HCT116 (cell line): Measurements from ENCODE around the gene IGF2R. TPM values are rescaled to one million over a fixed set of nuclear protein-coding genes. Genes with fewer than 3 reads are reported as not detected.

Experiments used
- ATAC-seq: fragments of 200-7000 bp; cut with Tn5 transposase; 2 replicates; pipeline ENCODE4 v1.9.1; 2020; ENCODE audit warnings: mild to moderate bottlenecking, moderate library complexity
- BruUV-seq: library from RNA; stranded (reverse); fragments of 400-500 nt; replicated peaks from 2 replicates; lab custom pipeline; 2021; lab: Mats Ljungman, UMichigan
- CTCF ChIA-PET: fragments of 300-600 bp; sonication (Branson Sonifier 250); formaldehyde crosslinking; loops from one replicate; lab custom pipeline; 2021; ENCODE audit warnings: antibody characterized with exemption; lab: Charles Lee
- POLR2A ChIA-PET: fragments of 300-600, 350-600 bp; sonication (Branson Sonifier 250); formaldehyde crosslinking; loops from one replicate; lab custom pipeline; 2021; ENCODE audit warnings: antibody characterized with exemption; lab: Charles Lee
- RAD21 ChIA-PET, 2 experiments: fragments of 300-600 bp; sonication (Branson Sonifier 250); formaldehyde crosslinking; loops; one replicate each; lab custom pipeline; 2023; ENCODE audit warnings: low total read pairs in 2 of 2; ENCODE audit not compliant: uncharacterized antibody in 2 of 2, unreplicated experiment in 2 of 2, low non-redundant PET in 1 of 2; lab: Charles Lee
- DNase-seq: peaks from one replicate; pipeline ENCODE4 v3.0.0-alpha.2; 2010; ENCODE audit warnings: low read depth, low spot score
- H2AFZ ChIP-seq: fragments of 200-600 bp; shearing (Covaris generic), sonication (generic); 2 replicates; pipeline ENCODE4 v1.6.1; 2017; ENCODE audit warnings: low read depth, mixed run types, mixed read lengths, antibody characterized with exemption, low read length; ENCODE audit not compliant: poor library complexity, severe bottlenecking
- H3K27ac ChIP-seq: 2 replicates; pipeline ENCODE4 v1.5.1; 2012; ENCODE audit warnings: low read depth, low read length
- H3K27me3 ChIP-seq: fragments of 200-600 bp; sonication (generic); 2 replicates; pipeline ENCODE4 v1.6.1; 2016; ENCODE audit warnings: mixed run types, low read length, mixed read lengths; ENCODE audit not compliant: insufficient read depth
- H3K36me3 ChIP-seq, 2 experiments: fragments of 200-500 bp in 1 of 2; fragments of 200-600 bp in 1 of 2; sonication (Bioruptor generic) in 1 of 2; sonication (generic) in 1 of 2; 2 replicates each; pipeline versions ENCODE4 v1.5.1 to v1.6.1; 2014 to 2016; ENCODE audit warnings: low read length in 2 of 2, inconsistent platforms in 1 of 2, mixed read lengths in 1 of 2, mixed run types in 1 of 2; ENCODE audit not compliant: insufficient read depth in 2 of 2, control insufficient read depth in 1 of 2
- H3K4me1 ChIP-seq, 2 experiments: fragments of 200-600 bp in 1 of 2; sonication (generic) in 1 of 2; 2 replicates each; pipeline versions ENCODE4 v1.5.1 to v1.6.1; 2012 to 2017; ENCODE audit warnings: low read length in 2 of 2, inconsistent platforms in 1 of 2, mild to moderate bottlenecking in 1 of 2, mixed read lengths in 1 of 2, mixed run types in 1 of 2, moderate library complexity in 1 of 2; ENCODE audit not compliant: insufficient read depth in 2 of 2, control insufficient read depth in 1 of 2
- H3K4me2 ChIP-seq: fragments of 200-600 bp; sonication (generic); 2 replicates; pipeline ENCODE4 v1.6.1; 2017; ENCODE audit warnings: mixed run types, low read length, mixed read lengths
- H3K4me3 ChIP-seq, 2 experiments: fragments of 200-600 bp in 1 of 2; sonication (generic) in 1 of 2; replicated peaks in 1 of 2; 2 replicates each; pipeline ENCODE4 v1.5.1; 2011 to 2016; ENCODE audit warnings: low read length in 2 of 2, control low read depth in 1 of 2, low read depth in 1 of 2, mild to moderate bottlenecking in 1 of 2, mixed read lengths in 1 of 2, mixed run types in 1 of 2
- H3K79me2 ChIP-seq: fragments of 200-600 bp; sonication (generic); 2 replicates; pipeline ENCODE4 v1.6.1; 2017; ENCODE audit warnings: mild to moderate bottlenecking, mixed run types, low read length, moderate library complexity, mixed read lengths; ENCODE audit not compliant: insufficient read depth
- H3K9ac ChIP-seq: fragments of 200-600 bp; sonication (generic); 2 replicates; pipeline ENCODE4 v1.6.1; 2016; ENCODE audit warnings: low read length, mixed read lengths
- H3K9me2 ChIP-seq: fragments of 200-600 bp; sonication (generic), shearing (Covaris generic); 2 replicates; pipeline ENCODE4 v1.6.1; 2017; ENCODE audit warnings: mixed run types, mild to moderate bottlenecking, moderate library complexity; ENCODE audit not compliant: insufficient read depth
- H3K9me3 ChIP-seq, 2 experiments: fragments of 200-500 bp in 1 of 2; fragments of 200-600 bp in 1 of 2; sonication (Bioruptor generic) in 1 of 2; sonication (generic) in 1 of 2; 2 replicates each; pipeline ENCODE4 v1.6.1; 2014 to 2017; ENCODE audit warnings: low read length in 2 of 2, mixed read lengths in 2 of 2, inconsistent platforms in 1 of 2, low read depth in 1 of 2, mild to moderate bottlenecking in 1 of 2, mixed run types in 1 of 2, moderate library complexity in 1 of 2; ENCODE audit not compliant: control insufficient read depth in 1 of 2, insufficient read depth in 1 of 2
- H4K20me1 ChIP-seq: fragments of 200-600 bp; sonication (generic), shearing (Covaris generic); 2 replicates; pipeline ENCODE4 v1.6.1; 2017; ENCODE audit warnings: mixed run types, mild to moderate bottlenecking, moderate library complexity; ENCODE audit not compliant: insufficient read depth
- CBX3 ChIP-seq: IDR thresholded peaks from 2 replicates; pipeline ENCODE4 v1.6.1; 2012; ENCODE audit warnings: low read depth
- CEBPB ChIP-seq: IDR thresholded peaks from 2 replicates; pipeline ENCODE4 v1.6.1; 2012; ENCODE audit warnings: low read depth
- EGR1 ChIP-seq: IDR thresholded peaks from 2 replicates; pipeline ENCODE4 v1.6.1; 2012; ENCODE audit warnings: low read depth
- ELF1 ChIP-seq: IDR thresholded peaks from 2 replicates; pipeline ENCODE4 v1.6.1; 2012; ENCODE audit warnings: low read depth, borderline replicate concordance
- EZH2 ChIP-seq: fragments of 200-600 bp; sonication (generic); IDR thresholded peaks from 2 replicates; pipeline ENCODE4 v1.6.1; 2017; ENCODE audit warnings: antibody characterized with exemption, mixed run types
- EZH2phosphoT487 ChIP-seq: fragments of 200-600 bp; IDR thresholded peaks from 2 replicates; pipeline ENCODE4 v1.6.1; 2018; ENCODE audit warnings: antibody characterized with exemption, borderline replicate concordance
- FOSL1 ChIP-seq: IDR thresholded peaks from 2 replicates; pipeline ENCODE4 v1.6.1; 2012; ENCODE audit warnings: low read depth
- JUND ChIP-seq: IDR thresholded peaks from 2 replicates; pipeline ENCODE4 v1.6.1; 2012
- POLR2A ChIP-seq: IDR thresholded peaks from 2 replicates; pipeline ENCODE4 v1.7.0; 2011; ENCODE audit warnings: borderline replicate concordance; ENCODE audit not compliant: insufficient read depth, insufficient read length; ENCODE audit errors: extremely low read depth
- POLR2AphosphoS5 ChIP-seq: IDR thresholded peaks from 2 replicates; pipeline ENCODE4 v1.6.1; 2011; ENCODE audit warnings: mild to moderate bottlenecking, low read depth, low read length, moderate library complexity
- SIN3A ChIP-seq: IDR thresholded peaks from 2 replicates; pipeline ENCODE4 v1.6.1; 2012; ENCODE audit warnings: low read depth
- SP1 ChIP-seq: IDR thresholded peaks from 2 replicates; pipeline ENCODE4 v1.6.1; 2012; ENCODE audit warnings: low read depth
- SRF ChIP-seq: IDR thresholded peaks from 2 replicates; pipeline ENCODE4 v1.6.1; 2012; ENCODE audit warnings: low read depth
- TCF7L2 ChIP-seq: IDR thresholded peaks from 2 replicates; pipeline ENCODE4 v1.7.0; 2011; ENCODE audit warnings: borderline replicate concordance, inconsistent platforms; ENCODE audit not compliant: insufficient read depth, insufficient read length; ENCODE audit errors: extremely low read depth
- YY1 ChIP-seq: IDR thresholded peaks from 2 replicates; pipeline ENCODE4 v1.6.1; 2011; ENCODE audit warnings: low read length, low read depth, moderate library complexity, mild to moderate bottlenecking; ENCODE audit not compliant: insufficient replicate concordance; ENCODE audit errors: extremely low read depth
- ZNF274 ChIP-seq: fragments of 200-500 bp; sonication (Bioruptor generic); IDR thresholded peaks from 2 replicates; pipeline ENCODE4 v1.6.1; 2014; ENCODE audit warnings: mild to moderate bottlenecking, low read depth, low read length, inconsistent platforms
- intact Hi-C: fragments of 100-400 bp; cut with micrococcal nuclease; formaldehyde crosslinking; loops from 2 replicates; pipeline ENCODE4 v1.10.0; 2022
- total RNA-seq: library from RNA; stranded (reverse); gene quantifications from one replicate; pipeline ENCODE4 v1.2.1, GENCODE V29; 2021; ENCODE audit not compliant: unreplicated experiment
- TF ChIP-seq, protein P1 (sequence below): IDR thresholded peaks from 2 replicates; pipeline ENCODE4 v1.6.1; 2012
- TF ChIP-seq, protein P2 (sequence below): IDR thresholded peaks from 2 replicates; pipeline ENCODE4 v1.6.1; 2012
- TF ChIP-seq, protein P3 (sequence below): IDR thresholded peaks from 2 replicates; pipeline ENCODE4 v1.6.1; 2011; ENCODE audit warnings: mild to moderate bottlenecking, low read length, moderate library complexity; ENCODE audit not compliant: insufficient replicate concordance; ENCODE audit errors: extremely low read depth
- TF ChIP-seq, protein P4 (sequence below), 3 experiments: fragments of 200-600 bp in 1 of 3; sonication (generic) in 1 of 3; IDR thresholded peaks in 2 of 3; conservative IDR thresholded peaks in 1 of 3; 2 replicates each; pipeline ENCODE4 v1.5.1; 2012 to 2017; ENCODE audit warnings: low read depth in 2 of 3, low read length in 2 of 3, antibody characterized with exemption in 1 of 3, borderline replicate concordance in 1 of 3, control low read depth in 1 of 3, mild to moderate bottlenecking in 1 of 3, mixed read lengths in 1 of 3, mixed run types in 1 of 3, moderate library complexity in 1 of 3; ENCODE audit not compliant: insufficient read depth in 1 of 3

The IGF2R gene
- total RNA-seq, 1 experiment from 2014 or later, result 37.0 TPM

DNA sequence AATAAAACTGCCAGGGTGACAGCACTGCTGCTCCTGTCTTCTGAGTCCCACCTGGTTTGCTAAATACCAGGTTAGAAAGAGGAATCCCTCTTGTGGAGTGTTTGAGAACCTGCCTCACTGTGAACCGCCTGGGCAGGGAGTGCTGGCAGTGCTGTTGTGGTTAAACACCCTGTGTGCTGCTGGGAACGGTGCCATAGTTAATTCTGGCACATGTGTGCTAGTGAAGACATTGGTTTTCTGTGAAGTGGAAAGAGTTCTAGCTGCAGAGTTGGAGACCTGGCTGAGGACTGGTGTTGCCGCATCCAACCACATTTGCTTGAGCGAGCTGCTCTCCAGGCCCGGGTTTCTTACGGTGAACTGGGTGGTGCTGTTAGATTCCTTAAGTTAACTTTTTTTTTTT lies 72.7 kb downstream of the IGF2R start (continued):
- TF ChIP-seq SRF (no peak), POLR2AphosphoS5 (no peak), CBX3 (no peak), POLR2A (no peak), EZH2phosphoT487 (no peak), SIN3A (no peak)
- TF ChIP-seq, protein P1, sequence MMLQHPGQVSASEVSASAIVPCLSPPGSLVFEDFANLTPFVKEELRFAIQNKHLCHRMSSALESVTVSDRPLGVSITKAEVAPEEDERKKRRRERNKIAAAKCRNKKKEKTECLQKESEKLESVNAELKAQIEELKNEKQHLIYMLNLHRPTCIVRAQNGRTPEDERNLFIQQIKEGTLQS, result no peak

DNA sequence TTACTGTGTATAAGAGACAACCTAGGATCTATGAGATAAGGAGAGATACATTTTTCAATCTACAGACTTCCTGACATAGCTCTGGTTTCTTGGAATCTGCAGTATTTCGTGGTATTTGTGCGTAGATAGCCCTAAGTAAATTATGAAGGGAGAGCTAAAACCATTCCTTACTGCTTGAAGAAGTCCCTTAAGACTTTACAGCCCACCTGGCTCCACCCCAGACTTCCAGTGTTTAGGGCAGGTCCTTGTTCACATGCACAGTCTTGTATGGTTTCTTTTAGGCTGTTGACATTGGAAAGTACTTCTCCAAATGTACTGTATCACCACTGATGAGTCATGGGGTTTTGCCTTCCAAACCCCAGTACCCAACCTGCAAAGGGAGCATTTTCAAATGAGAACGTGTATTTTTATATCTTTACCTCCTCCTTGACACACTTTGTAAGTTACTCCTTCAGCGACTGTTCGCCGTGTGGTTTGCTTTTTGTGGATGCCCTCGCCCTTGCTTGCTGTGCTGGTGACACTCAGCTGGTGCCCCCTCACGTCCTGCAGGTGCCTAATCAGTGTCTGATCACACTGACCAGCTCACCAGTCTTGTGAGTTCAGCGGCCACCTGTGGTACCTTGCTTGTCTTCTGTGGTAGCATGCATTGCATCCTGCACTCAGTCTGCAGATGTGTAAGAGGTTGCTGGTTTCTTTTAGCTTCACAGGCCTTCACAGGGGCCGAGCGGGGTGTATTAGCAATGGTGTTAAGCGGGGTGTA lies 73.3 kb downstream of the IGF2R start:
- Histone ChIP-seq H3K4me2 (no peak overlapping the region), H3K4me3 (no peak overlapping the region), H2AFZ (no peak overlapping the region), H3K9ac (no peak overlapping the region), H4K20me1 (no peaks in the 10 kb centered on the region), H3K4me1 (no peaks in the 10 kb centered on the region), H3K9me3 (no peaks in the 10 kb centered on the region), H3K36me3 (peaks cover 9 to 22% of the 10 kb centered on the region in 2 experiments; a peak in 2 of 4 replicates), H3K79me2 (no peaks in the 10 kb centered on the region), H3K27ac (no peak overlapping the region), H3K27me3 (no peaks in the 10 kb centered on the region), H3K9me2 (no peaks in the 10 kb centered on the region)
- intact Hi-C loops, result no loop called here
- POLR2A ChIA-PET, result no interaction called here
- CTCF ChIA-PET, result no interaction called here
- TF ChIP-seq SP1, result no peak
- TF ChIP-seq ELF1, result no peak
- no peak for TF ChIP-seq EZH2phosphoT487
- no peak for TF ChIP-seq FOSL1
- TF ChIP-seq, protein P2, sequence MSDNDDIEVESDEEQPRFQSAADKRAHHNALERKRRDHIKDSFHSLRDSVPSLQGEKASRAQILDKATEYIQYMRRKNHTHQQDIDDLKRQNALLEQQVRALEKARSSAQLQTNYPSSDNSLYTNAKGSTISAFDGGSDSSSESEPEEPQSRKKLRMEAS, result no peak
- TF ChIP-seq, protein P3, sequence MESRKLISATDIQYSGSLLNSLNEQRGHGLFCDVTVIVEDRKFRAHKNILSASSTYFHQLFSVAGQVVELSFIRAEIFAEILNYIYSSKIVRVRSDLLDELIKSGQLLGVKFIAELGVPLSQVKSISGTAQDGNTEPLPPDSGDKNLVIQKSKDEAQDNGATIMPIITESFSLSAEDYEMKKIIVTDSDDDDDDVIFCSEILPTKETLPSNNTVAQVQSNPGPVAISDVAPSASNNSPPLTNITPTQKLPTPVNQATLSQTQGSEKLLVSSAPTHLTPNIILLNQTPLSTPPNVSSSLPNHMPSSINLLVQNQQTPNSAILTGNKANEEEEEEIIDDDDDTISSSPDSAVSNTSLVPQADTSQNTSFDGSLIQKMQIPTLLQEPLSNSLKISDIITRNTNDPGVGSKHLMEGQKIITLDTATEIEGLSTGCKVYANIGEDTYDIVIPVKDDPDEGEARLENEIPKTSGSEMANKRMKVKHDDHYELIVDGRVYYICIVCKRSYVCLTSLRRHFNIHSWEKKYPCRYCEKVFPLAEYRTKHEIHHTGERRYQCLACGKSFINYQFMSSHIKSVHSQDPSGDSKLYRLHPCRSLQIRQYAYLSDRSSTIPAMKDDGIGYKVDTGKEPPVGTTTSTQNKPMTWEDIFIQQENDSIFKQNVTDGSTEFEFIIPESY, result no peak
- no peak for TF ChIP-seq YY1
- TF ChIP-seq, protein P1, result no peak
- no peak for TF ChIP-seq SRF
- TF ChIP-seq EGR1, result no peak
- TF ChIP-seq TCF7L2, result no peak
- TF ChIP-seq SIN3A, result no peak
- TF ChIP-seq, protein P4, sequence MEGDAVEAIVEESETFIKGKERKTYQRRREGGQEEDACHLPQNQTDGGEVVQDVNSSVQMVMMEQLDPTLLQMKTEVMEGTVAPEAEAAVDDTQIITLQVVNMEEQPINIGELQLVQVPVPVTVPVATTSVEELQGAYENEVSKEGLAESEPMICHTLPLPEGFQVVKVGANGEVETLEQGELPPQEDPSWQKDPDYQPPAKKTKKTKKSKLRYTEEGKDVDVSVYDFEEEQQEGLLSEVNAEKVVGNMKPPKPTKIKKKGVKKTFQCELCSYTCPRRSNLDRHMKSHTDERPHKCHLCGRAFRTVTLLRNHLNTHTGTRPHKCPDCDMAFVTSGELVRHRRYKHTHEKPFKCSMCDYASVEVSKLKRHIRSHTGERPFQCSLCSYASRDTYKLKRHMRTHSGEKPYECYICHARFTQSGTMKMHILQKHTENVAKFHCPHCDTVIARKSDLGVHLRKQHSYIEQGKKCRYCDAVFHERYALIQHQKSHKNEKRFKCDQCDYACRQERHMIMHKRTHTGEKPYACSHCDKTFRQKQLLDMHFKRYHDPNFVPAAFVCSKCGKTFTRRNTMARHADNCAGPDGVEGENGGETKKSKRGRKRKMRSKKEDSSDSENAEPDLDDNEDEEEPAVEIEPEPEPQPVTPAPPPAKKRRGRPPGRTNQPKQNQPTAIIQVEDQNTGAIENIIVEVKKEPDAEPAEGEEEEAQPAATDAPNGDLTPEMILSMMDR (IDR thresholded peaks at IDR 0.05 in 2 of 3, conservative IDR thresholded peaks at IDR 0.05 in 1 of 3; ENCODE audit: borderline replicate concordance in 1 of 3, insufficient read depth in 1 of 3, low read depth in 2 of 3, low read length in 2 of 3), result no peak
- TF ChIP-seq CEBPB, result no peak
- no peak for TF ChIP-seq JUND
- TF ChIP-seq POLR2A, result no peak
- no peak for TF ChIP-seq ZNF274
- no peak for TF ChIP-seq POLR2AphosphoS5
- no peak for TF ChIP-seq EZH2
- no peak for ATAC-seq
- RAD21 ChIA-PET, result no interaction called here
- no TSS peak for BruUV-seq
- no peak for DNase-seq
